ENCODE data around the gene CYP26A1. TPM values are rescaled to one million over a fixed set of nuclear protein-coding genes. Genes with fewer than 3 reads are reported as not detected.

The CYP26A1 gene
- total and polyA plus RNA-seq, 2 donors (not counting 1 experiment from before 2014, with no cell fraction given), result under 0.01 TPM; not detected in 1

- no peaks in the 10 kb centered on the region for H4K20me1 ChIP-seq (ENCODE audit: control insufficient read depth, extremely low read depth, insufficient read depth, low read length)
- no peak overlapping the region for H2AFZ ChIP-seq (ENCODE audit: low read length)
- no peak overlapping the region for H3K4me3 ChIP-seq (replicated peaks in 1 of 4; ENCODE audit: control extremely low read depth in 1 of 4, insufficient read depth in 1 of 4, low read depth in 3 of 4, low read length in 4 of 4)
- H3K4me1 ChIP-seq (ENCODE audit: control insufficient read depth, extremely low read depth, insufficient read depth, low read length), result no peaks in the 10 kb centered on the region
- TF ChIP-seq CTCF (conservative IDR thresholded peaks at IDR 0.05 in 1 of 2, IDR thresholded peaks at IDR 0.05 in 1 of 2; ENCODE audit: low read depth in 1 of 2, low read length in 2 of 2) (no peak), EZH2 (IDR thresholded peaks at IDR 0.05; ENCODE audit: low read length, missing control alignments) (no peak)
- DNase-seq (ENCODE audit: low read depth in 2 of 2), result no peak
- no peaks in the 10 kb centered on the region for H3K36me3 ChIP-seq (ENCODE audit: control insufficient read depth, insufficient read depth, low read length)
- H3K79me2 ChIP-seq (ENCODE audit: control insufficient read depth, insufficient read depth, low read length), result no peaks in the 10 kb centered on the region
- no peak overlapping the region for H3K9ac ChIP-seq (ENCODE audit: insufficient read depth, low read length)
- H3K4me2 ChIP-seq (ENCODE audit: extremely low read depth, insufficient read depth, low read length), result no peak overlapping the region
- peaks cover 6% of the 10 kb centered on the region for H3K27me3 ChIP-seq (ENCODE audit: control insufficient read depth, insufficient read depth, low read length)
- no peak overlapping the region for H3K27ac ChIP-seq (ENCODE audit: insufficient read depth, low read length)
- H3K9me3 ChIP-seq (ENCODE audit: control insufficient read depth, insufficient read depth, low read depth, low read length), result no peaks in the 10 kb centered on the region
Observed at GRCh38 chr10:93081318-93081717, 7.6 kb downstream of the CYP26A1 start.

GRCh38 chr10:93081834-93082233 lies 8.1 kb downstream of the CYP26A1 start:
- Histone ChIP-seq H3K27me3 (ENCODE audit: control insufficient read depth, insufficient read depth, low read length) (peaks cover 6% of the 10 kb centered on the region), H3K4me2 (ENCODE audit: extremely low read depth, insufficient read depth, low read length) (no peak overlapping the region), H2AFZ (ENCODE audit: low read length) (no peak overlapping the region), H3K4me3 (replicated peaks in 1 of 4; ENCODE audit: control extremely low read depth in 1 of 4, insufficient read depth in 1 of 4, low read depth in 3 of 4, low read length in 4 of 4) (no peak overlapping the region), H3K9ac (ENCODE audit: insufficient read depth, low read length) (no peak overlapping the region), H3K9me3 (ENCODE audit: control insufficient read depth, insufficient read depth, low read depth, low read length) (no peaks in the 10 kb centered on the region), H3K36me3 (ENCODE audit: control insufficient read depth, insufficient read depth, low read length) (no peaks in the 10 kb centered on the region), H3K79me2 (ENCODE audit: control insufficient read depth, insufficient read depth, low read length) (no peaks in the 10 kb centered on the region), H4K20me1 (ENCODE audit: control insufficient read depth, extremely low read depth, insufficient read depth, low read length) (no peaks in the 10 kb centered on the region), H3K27ac (ENCODE audit: insufficient read depth, low read length) (no peak overlapping the region), H3K4me1 (ENCODE audit: control insufficient read depth, extremely low read depth, insufficient read depth, low read length) (no peaks in the 10 kb centered on the region)
- DNase-seq (ENCODE audit: low read depth in 2 of 2), result peak in 1 of 2 donors; percentile 70
- no peak for TF ChIP-seq EZH2 (IDR thresholded peaks at IDR 0.05; ENCODE audit: low read length, missing control alignments)
- TF ChIP-seq CTCF (conservative IDR thresholded peaks at IDR 0.05 in 1 of 2, IDR thresholded peaks at IDR 0.05 in 1 of 2; ENCODE audit: low read depth in 1 of 2, low read length in 2 of 2), result no peak

- TF ChIP-seq EZH2 (IDR thresholded peaks at IDR 0.05; ENCODE audit: low read length, missing control alignments) (no peak), CTCF (conservative IDR thresholded peaks at IDR 0.05 in 1 of 2, IDR thresholded peaks at IDR 0.05 in 1 of 2; ENCODE audit: low read depth in 1 of 2, low read length in 2 of 2) (no peak)
Observed at GRCh38 chr10:93083743-93084539, 10.2 kb downstream of the CYP26A1 start.

More at GRCh38 chr10:93083743-93084539, 10.2 kb downstream of the CYP26A1 start:
- Histone ChIP-seq H3K4me3 (replicated peaks in 1 of 4; ENCODE audit: control extremely low read depth in 1 of 4, insufficient read depth in 1 of 4, low read depth in 3 of 4, low read length in 4 of 4) (no peak overlapping the region), H3K4me1 (ENCODE audit: control insufficient read depth, extremely low read depth, insufficient read depth, low read length) (no peaks in the 10 kb centered on the region), H3K36me3 (ENCODE audit: control insufficient read depth, insufficient read depth, low read length) (no peaks in the 10 kb centered on the region), H3K27me3 (ENCODE audit: control insufficient read depth, insufficient read depth, low read length) (peaks cover 6% of the 10 kb centered on the region), H3K9ac (ENCODE audit: insufficient read depth, low read length) (no peak overlapping the region), H3K9me3 (ENCODE audit: control insufficient read depth, insufficient read depth, low read depth, low read length) (no peaks in the 10 kb centered on the region), H2AFZ (ENCODE audit: low read length) (no peak overlapping the region), H3K27ac (ENCODE audit: insufficient read depth, low read length) (no peak overlapping the region), H4K20me1 (ENCODE audit: control insufficient read depth, extremely low read depth, insufficient read depth, low read length) (no peaks in the 10 kb centered on the region), H3K79me2 (ENCODE audit: control insufficient read depth, insufficient read depth, low read length) (no peaks in the 10 kb centered on the region), H3K4me2 (ENCODE audit: extremely low read depth, insufficient read depth, low read length) (no peak overlapping the region)
- DNase-seq (ENCODE audit: low read depth in 2 of 2), result no peak

All from fibroblast of lung (primary cell).